NT2/D1 (cell line): ENCODE results near the gene SQSTM1.

Experiments
- DNase-seq: peaks from one replicate; pipeline ENCODE4 v3.0.0-alpha.2; 2011; ENCODE audit warnings: low read depth, low spot score
- H3K27me3 ChIP-seq: 2 replicates; pipeline ENCODE4 v1.6.0; 2011; ENCODE audit warnings: mild to moderate bottlenecking; ENCODE audit not compliant: insufficient read length, insufficient read depth
- H3K36me3 ChIP-seq: 2 replicates; pipeline ENCODE4 v1.6.1; 2011; ENCODE audit warnings: mild to moderate bottlenecking, low read length, mixed read lengths; ENCODE audit not compliant: insufficient read depth, insufficient read length
- H3K4me1 ChIP-seq: 2 replicates; pipeline ENCODE4 v1.5.1; 2011; ENCODE audit not compliant: insufficient read depth, insufficient read length
- H3K4me3 ChIP-seq: 2 replicates; pipeline ENCODE4 v1.5.1; 2011; ENCODE audit warnings: low read depth; ENCODE audit not compliant: insufficient read length
- H3K9ac ChIP-seq: 2 replicates; pipeline ENCODE4 v1.6.0; 2011; ENCODE audit warnings: low read depth; ENCODE audit not compliant: insufficient read length
- H3K9me3 ChIP-seq: 2 replicates; pipeline ENCODE4 v1.5.1; 2011; ENCODE audit warnings: mild to moderate bottlenecking, low read length; ENCODE audit not compliant: insufficient read depth
- SUZ12 ChIP-seq: IDR thresholded peaks from 2 replicates; pipeline ENCODE4 v1.6.1; 2011; ENCODE audit not compliant: insufficient read length, insufficient read depth; ENCODE audit errors: extremely low read depth
- YY1 ChIP-seq: IDR thresholded peaks from 2 replicates; pipeline ENCODE4 v1.6.1; 2011; ENCODE audit not compliant: insufficient read length, insufficient read depth
- ZNF274 ChIP-seq: IDR thresholded peaks from 2 replicates; pipeline ENCODE4 v1.6.1; 2011; ENCODE audit warnings: mild to moderate bottlenecking, low read depth, low read length

The SQSTM1 gene

DNA sequence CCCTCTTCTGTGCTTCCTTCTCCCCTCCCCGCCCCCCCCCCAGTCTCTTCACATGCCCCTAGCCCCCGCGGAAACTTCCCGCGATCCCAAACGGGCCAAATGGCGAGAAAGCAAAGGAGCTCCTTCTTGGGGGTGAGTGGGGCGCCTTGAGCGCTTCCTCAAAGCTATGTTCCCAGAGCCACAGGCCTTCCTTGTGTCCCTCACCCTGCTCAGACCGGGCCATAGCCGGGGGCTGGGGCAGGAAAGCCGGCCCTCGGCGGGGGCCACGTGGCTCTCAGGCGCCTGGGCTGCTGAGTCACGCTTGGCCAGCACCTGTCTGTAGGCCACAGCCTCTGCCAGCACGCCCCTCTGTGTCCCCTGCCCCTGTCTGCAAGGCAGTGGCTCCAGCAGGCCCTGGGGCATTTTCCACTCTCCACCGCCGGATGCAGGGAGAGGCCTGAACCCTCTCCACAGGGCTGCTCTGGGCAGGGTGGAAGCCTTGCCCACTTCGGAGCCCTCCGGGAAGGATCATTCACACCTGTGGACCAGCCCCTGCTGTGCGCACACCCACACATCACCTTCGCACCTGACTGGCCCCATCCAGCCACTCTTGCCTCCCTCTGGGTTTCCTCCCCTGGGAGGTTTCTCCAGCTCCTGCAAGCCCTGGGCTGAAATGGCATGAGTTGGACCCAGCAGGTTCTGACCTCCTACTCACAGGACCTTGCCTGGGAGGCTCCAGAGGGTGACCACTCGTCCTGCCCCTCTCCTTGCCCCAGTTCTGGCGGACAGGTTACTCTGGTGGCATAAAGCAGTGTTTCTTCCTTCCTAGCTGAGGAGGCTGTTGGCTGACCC lies 1.2 kb upstream of the SQSTM1 start:
- peak overlapping the region; percentile 14 for H3K9ac ChIP-seq
- DNase-seq = no peak
- peaks cover 34% of the 10 kb centered on the region for H3K36me3 ChIP-seq
- H3K9me3 ChIP-seq = no peaks in the 10 kb centered on the region
- TF ChIP-seq YY1 = no peak
- TF ChIP-seq ZNF274 = no peak
- no peak for TF ChIP-seq SUZ12
- H3K4me1 ChIP-seq = peaks cover 24% of the 10 kb centered on the region
- H3K27me3 ChIP-seq = no peaks in the 10 kb centered on the region
- peak overlapping the region; percentile 8 for H3K4me3 ChIP-seq

DNA sequence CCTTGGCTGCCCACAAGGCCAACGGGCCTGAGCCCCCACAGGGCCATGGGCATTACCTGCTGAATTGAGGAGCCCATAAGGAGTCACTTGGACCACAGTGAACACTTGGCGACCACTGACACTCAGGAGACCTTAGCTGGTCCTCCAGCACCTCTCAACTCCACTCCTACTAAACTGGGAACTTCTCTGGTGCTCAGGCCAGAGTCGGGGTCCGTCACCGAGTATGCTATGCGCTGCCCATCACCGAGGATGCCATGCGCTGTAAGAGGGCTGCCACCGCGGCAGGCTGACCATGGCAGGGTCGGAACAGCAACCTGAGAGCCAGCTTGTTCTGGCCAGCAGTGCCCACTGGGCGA lies 600 bp upstream of the SQSTM1 start:
- no peaks in the 10 kb centered on the region for H3K9me3 ChIP-seq
- no peaks in the 10 kb centered on the region for H3K27me3 ChIP-seq
- H3K4me1 ChIP-seq = peaks cover 24% of the 10 kb centered on the region
- peak overlapping the region; percentile 82 for H3K4me3 ChIP-seq
- H3K9ac ChIP-seq = peak overlapping the region; percentile 14
- no peak for DNase-seq
- H3K36me3 ChIP-seq = peaks cover 37% of the 10 kb centered on the region
- TF ChIP-seq YY1 = no peak
- TF ChIP-seq ZNF274 = no peak
- no peak for TF ChIP-seq SUZ12

DNA sequence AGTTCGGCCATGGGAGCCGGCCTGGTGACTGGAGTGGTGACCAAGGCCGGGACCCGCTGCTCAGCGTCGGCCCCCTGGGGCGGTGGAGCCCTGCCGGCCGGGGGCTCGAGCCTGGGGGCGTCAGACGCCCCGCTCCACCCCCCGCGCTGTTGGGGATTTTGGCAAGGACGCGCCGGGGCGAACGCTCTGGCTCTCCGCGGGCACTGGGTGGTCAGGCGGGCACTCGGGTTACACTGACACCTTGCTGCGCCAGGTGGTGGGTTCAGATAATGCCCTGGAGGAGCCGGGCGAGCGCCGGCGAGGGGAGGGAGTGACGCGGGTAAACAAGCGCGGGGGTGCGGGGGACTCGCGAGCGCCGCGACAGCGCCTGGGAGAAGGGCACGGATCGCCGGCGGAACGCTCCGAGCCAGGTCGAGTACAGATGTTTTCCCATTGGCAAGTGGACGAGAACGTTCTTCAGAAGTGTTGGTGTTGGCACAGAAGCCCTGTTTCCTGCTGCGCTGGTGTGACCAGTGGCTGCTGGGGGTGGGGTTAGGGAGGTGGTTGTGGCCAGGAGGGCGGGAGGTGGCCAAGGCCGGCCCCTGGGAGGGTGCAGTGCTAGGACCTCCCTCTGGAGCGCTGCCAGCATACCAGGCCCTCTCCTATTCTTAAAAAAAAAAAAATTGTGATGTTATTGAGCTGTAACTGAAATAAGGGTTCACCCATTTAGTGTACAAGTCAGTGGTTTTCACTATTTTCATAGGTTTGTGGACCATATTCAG lies 773 bp downstream of the SQSTM1 start:
- no peak for DNase-seq
- no peak for TF ChIP-seq SUZ12
- no peak for TF ChIP-seq ZNF274
- TF ChIP-seq YY1 = no peak
- H3K9ac ChIP-seq = peak overlapping the region; percentile 95
- H3K9me3 ChIP-seq = no peaks in the 10 kb centered on the region
- peaks cover 40% of the 10 kb centered on the region for H3K36me3 ChIP-seq
- peak overlapping the region; percentile 82 for H3K4me3 ChIP-seq
- H3K4me1 ChIP-seq = peaks cover 29% of the 10 kb centered on the region
- H3K27me3 ChIP-seq = no peaks in the 10 kb centered on the region

DNA sequence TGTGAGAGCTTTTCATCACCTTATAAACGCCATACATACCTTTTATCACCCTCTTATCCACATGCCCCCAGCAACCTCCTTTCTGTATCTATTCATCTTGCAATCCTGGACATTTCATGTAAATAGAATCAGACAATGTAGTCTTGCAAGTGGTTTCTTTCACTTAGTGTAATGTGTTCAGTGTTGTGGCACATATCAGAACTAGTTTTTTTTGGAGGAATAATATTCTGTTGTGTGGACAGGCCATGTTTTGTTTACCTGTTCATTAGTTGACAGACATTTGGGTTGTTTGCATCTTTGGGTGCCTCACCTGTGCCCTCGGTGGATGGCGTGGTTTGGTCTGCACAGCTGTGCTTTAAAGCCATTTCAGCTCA lies 1.3 kb downstream of the SQSTM1 start:
- DNase-seq = no peak
- H3K4me3 ChIP-seq = peak overlapping the region; percentile 82
- peaks cover 45% of the 10 kb centered on the region for H3K36me3 ChIP-seq
- H3K9me3 ChIP-seq = no peaks in the 10 kb centered on the region
- no peak for TF ChIP-seq YY1
- TF ChIP-seq SUZ12 = no peak
- no peak for TF ChIP-seq ZNF274
- peak overlapping the region; percentile 57 for H3K9ac ChIP-seq
- H3K4me1 ChIP-seq = peaks cover 29% of the 10 kb centered on the region
- no peaks in the 10 kb centered on the region for H3K27me3 ChIP-seq

DNA sequence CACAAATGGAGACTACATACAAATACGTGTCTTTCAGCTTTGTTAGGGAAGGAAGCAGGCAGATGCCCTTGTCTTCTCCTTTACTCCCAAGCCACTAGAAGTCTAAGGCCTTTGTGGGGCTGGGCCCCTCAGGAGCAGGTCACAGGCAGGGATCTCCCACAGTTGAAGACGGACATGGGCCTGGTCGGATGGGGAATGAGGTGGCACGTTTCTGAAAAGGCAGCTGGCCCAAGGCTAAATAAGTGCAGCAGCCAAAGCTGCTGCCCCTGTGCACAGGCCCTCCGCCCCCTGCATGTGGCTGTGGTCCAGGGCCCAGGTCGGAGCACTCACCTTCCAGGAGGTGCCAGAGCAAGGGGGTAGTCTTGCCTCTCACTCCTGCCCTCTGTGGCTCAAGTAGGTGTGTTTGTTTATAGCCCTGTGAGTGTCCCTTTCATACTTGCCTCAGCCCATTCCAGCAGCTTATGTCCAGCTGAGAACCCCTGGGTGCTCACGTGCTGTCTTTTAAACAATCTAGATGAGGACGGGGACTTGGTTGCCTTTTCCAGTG lies 1.8 kb downstream of the SQSTM1 start:
- Histone ChIP-seq H3K36me3 (peaks cover 46% of the 10 kb centered on the region), H3K27me3 (no peaks in the 10 kb centered on the region), H3K4me1 (peaks cover 29% of the 10 kb centered on the region), H3K4me3 (peak overlapping the region; percentile 82), H3K9me3 (no peaks in the 10 kb centered on the region), H3K9ac (peak overlapping the region; percentile 57)
- TF ChIP-seq ZNF274 (no peak), SUZ12 (no peak), YY1 (no peak)
- DNase-seq = no peak

DNA sequence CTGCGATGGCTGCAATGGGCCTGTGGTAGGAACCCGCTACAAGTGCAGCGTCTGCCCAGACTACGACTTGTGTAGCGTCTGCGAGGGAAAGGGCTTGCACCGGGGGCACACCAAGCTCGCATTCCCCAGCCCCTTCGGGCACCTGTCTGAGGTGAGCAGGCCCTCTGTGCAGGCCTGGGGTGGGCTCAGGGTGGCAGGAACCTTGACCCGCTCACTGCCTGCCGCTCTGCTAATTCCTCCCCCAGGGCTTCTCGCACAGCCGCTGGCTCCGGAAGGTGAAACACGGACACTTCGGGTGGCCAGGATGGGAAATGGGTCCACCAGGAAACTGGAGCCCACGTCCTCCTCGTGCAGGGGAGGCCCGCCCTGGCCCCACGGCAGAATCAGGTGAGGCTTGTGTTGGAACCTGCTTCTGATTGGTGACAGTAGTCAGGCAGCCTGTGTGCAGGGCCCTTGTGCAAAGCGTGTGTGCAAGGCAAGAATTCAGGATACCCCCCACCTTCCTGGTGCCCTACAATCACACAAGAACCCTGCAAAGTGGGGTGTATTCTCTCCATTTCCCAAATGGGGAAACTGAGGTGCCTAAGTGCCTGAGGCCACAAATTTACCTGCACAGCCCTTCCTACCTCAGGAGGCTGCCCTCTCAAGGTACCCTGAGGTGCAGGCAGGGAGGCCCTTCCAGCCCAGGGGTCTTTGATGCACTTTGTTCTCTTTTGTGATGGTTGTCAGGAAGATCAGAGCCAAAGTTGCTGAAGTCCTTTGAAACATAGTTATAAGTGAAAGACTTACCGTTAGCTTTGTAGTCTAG lies 3.4 kb downstream of the SQSTM1 start:
- no peak overlapping the region for H3K9ac ChIP-seq
- peaks cover 27% of the 10 kb centered on the region for H3K4me1 ChIP-seq
- no peaks in the 10 kb centered on the region for H3K27me3 ChIP-seq
- no peaks in the 10 kb centered on the region for H3K9me3 ChIP-seq
- TF ChIP-seq SUZ12 (no peak), YY1 (no peak), ZNF274 (no peak)
- H3K36me3 ChIP-seq = peaks cover 61% of the 10 kb centered on the region
- H3K4me3 ChIP-seq = no peak overlapping the region
- no peak for DNase-seq

DNA sequence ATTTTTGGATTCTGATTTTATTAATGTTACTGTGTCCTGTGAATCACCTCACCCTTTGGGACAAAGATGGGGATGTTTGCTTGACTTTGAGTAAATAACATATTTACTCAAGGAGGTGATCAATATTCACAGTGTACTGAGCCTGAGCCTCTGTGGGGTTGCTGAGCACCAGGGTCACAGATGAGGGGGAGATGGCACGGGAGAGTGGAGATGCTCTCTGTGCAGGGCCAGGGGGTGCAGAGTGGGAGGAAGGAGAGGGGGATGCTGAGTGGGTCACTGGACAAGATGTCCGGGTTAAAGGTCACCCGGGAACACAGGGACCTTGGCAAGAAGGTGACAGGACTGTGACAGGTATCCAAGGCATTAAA lies 4.0 kb downstream of the SQSTM1 start:
- no peak overlapping the region for H3K9ac ChIP-seq
- H3K36me3 ChIP-seq = peaks cover 67% of the 10 kb centered on the region
- no peaks in the 10 kb centered on the region for H3K27me3 ChIP-seq
- H3K9me3 ChIP-seq = 0 out of 2 replicates have a peak, but pooled peaks cover under 1% of the 10 kb centered on the region
- H3K4me3 ChIP-seq = no peak overlapping the region
- H3K4me1 ChIP-seq = peaks cover 25% of the 10 kb centered on the region
- TF ChIP-seq YY1 (no peak), SUZ12 (no peak), ZNF274 (no peak)
- DNase-seq = no peak
